GOT3 (cell line): ENCODE data around the gene BUD23.
"Not testable (repeated sequence)": the region's sequence is repeated elsewhere in the genome, so short reads cannot be mapped to it uniquely, and the experiment has no call there.

Experiments used
- DNase-seq: peaks from one replicate; lab custom pipeline; 2025; ENCODE audit warnings: mixed read lengths; lab: John Stamatoyannopoulos, UW

Gene BUD23

DNA sequence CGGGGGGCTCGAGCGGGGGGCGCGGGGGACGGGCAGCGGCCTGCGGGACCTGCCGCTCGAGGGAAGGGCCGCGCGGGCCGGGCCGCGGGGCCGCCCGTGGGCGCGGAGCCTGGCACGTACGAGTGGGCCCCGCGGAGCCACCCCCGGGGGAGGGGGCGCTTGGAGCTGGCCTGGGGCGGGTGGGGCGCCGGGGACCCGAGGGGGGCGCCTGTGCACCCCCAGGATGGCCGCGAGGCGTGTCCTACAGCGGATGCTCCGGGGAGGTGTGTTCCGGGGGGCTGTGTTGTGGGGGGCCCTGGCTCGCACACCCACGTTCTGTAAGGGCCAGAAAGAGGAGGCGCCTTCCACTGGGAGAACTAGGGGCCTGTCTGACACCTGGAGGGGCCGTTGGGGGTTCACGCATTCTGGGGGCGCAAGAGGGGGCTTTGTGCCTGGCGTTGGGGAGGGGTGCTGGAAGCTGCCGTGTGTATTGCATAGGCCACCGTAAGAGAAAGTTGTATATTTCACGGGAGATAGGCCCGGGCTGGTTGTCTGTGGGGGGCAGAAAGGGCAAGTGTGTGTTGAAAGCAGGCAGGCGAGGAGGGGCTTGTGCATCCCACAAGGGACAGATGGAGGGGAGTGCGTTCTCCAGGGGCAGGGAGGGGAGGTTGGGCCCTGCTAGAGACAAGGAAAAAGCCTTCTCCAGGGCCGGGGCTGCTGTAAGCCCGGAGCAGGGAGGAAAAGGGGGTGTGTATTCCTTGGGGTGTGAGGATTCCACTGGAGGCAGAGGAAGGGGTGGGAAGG lies 15.1 kb upstream of the BUD23 start:
- DNase-seq = no peak

DNA sequence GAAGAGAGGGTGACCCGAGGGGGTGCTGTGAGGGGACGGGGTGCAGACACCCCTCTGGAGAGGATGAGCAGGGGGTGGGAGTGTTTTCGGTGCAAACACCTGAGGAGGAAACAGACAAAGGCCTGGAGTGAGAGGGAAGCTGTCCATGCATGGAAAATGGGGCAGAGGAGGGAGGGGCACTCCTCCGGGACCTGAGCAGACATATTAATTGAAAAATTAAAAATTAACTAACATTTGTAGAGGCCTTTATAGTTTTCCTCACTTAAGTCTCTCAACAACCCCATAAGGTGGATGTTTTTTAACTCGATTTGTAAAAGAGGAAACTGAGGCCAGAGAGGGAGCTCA lies 14.5 kb upstream of the BUD23 start:
- DNase-seq = no peak

DNA sequence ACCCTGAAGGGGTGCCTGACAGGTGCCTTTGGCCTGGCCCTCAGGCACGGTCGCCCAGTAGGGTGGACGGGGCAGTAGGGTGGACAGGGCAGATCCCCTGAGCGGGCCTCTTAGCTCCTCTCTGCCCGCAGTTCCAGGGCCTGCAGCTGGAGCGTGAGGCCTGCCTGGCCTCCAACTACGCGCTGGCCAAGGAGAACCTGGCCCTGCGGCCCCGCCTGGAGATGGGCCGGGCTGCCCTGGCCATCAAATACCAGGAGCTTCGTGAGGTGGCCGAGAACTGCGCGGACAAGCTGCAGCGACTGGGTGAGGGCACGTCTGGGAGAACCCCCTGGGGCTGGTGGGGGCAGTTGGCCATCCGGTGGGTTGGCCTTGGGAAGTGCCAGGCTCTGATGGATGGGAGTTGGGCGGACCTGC lies 14.1 kb upstream of the BUD23 start:
- no peak for DNase-seq

DNA sequence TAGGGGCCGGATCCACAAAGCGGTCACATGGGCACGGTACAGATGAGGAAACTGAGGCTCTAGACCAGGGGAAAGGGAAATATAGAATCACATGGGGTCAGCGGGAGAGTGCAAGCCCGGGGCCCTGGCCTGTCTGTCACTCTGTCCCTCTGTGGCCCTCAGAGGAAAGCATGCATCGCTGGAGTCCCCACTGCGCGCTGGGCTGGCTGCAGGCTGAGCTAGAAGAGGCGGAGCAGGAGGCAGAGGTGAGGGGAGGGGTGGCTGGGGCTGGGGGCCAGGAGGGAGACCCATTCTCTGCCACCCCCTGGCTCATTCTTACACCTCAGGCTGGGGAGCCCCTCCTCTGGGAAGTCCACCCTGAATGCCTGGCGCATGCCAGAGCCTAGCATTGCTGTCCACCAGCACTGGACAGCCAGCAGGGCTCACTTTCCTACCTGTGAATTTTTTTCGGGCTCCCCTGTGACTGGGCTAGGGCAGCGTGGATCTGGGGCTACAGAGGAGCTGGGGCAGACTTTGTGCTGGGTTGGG lies 13.5 kb upstream of the BUD23 start:
- DNase-seq = no peak

DNA sequence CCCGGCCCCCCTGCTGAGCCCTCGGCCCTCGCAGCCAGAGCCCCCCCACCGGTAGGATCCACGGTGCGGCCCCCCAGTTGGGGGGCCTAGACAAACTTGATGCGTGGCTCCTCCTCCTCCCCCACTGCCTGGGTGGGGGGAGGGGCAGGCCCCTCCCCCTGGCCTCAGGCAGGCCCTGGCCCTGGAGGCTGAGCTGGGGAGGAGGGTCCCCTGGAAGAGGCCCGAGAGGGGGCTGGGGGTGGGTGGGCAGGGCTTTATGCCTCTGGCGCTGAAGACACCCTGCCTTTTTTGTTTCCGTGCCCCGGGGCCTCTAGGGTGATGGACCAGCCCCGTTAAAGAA lies 12.1 kb upstream of the BUD23 start:
- no peak for DNase-seq

DNA sequence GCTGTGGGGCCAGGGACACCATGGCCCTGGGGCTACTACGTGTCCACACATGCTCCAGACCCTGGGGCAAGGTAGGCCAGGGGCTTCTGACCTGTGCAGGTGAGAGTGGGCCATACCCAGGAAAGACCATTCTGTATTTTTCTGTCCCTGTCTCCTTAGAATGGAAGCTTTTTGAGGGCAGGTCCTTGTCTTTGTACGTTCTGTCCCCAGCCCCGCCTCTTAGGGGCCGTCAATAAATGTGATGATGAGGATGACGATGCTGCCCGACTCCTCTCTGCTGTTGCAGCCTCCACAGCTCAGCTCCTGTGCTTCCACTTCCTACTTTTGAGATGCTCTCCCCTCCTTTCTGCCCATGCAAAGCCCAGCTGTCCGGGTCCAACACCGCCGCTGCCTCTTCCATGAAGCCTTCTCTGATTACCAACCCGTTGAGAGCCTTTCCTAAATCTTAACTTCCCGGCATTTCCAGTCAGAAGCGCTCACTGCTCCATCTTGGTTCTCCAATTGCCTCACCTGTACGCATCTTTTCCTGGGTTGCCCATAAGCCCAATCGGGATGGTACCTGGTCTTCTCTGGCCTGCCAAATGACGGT lies 11.4 kb upstream of the BUD23 start:
- DNase-seq = no peak

DNA sequence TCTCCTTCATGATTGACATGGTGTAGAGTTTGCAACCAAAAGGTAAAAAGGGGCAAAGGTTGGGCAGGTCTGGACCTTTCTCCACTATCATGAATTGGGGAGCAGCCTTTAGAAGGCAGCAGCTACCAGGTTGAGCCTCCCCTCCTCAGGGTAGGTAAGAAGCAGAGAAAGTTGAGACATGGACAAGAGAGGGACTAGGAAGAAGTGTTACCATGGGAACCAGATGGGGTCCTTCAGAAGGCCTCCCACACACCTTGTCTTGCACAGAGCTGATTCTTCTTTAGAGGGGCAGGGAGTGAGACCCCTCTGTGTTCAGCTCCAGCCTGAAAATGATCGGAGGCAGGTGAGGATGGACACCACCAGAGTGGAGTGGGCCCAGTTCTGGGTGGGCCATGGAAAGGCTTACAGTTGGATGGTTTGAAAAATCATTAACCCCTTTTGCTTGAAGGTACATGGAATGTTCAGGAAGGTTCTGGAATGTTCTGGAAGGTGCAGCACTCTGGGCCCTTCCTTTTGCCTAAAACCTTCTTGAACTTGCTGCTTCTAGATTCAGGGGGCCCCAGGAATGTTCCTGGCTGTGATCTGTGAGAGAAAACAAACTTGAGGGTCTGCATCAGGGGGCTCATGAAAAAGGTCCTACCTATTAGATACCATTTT lies 8.8 kb upstream of the BUD23 start:
- no peak for DNase-seq

DNA sequence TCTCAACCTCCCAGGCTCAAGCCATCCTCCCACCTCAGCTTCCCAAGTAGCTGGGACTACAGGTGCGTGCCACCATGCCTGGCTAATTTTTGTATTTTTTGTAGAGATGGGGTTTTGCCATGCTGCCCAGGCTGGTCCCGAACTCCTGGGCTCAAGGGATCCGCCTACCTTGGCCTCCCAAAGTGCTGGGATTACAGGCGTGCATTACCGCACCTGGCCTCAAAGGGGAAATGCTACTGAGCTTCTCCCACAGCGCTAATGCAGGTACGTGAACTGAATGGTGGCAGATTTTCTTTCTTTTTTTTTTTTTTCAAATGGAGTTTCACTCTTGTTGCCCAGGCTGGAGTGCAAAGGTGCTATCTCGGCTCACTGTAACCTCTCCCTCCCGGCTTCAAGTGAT lies 7.3 kb upstream of the BUD23 start:
- not testable (repeated sequence) for DNase-seq

DNA sequence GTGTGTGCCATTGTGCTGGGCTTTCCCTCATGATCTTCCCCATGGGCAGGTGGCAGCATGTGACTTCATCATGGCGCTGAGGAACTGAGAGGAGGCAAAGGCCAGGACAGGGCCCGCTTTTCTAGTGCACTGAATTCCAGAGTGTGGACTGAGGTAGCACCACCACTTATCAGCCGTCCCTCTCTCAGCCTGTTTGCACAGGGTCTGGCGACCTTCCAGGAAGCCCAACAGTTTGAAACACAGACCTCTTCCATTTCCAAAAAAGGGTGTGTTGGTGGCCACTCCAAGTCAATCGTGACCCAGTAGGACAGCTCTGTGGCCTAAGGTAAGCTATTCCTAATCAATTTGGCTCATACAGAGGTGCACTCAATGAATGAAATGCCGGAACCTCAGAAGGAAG lies 4.5 kb upstream of the BUD23 start:
- DNase-seq = no peak

DNA sequence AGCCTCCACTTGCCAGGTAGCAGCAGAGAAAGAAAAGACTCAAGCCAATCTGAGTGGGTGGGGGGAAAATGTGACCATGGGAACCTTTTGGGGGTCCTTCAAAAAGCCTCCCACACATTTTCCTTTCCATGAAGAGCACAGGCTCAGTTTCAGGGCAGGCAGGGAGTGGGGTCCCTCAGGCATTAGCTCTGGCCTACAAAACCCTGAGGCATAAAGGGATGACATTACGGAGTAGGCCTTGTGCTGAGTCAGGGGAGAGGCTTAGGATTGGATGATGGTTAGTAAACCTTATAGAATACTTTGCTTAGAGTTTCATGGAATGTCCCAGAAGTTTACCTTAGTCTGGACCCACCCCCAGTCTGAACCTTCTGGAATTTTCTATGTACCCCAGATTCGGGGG lies 3.7 kb upstream of the BUD23 start:
- no peak for DNase-seq

DNA sequence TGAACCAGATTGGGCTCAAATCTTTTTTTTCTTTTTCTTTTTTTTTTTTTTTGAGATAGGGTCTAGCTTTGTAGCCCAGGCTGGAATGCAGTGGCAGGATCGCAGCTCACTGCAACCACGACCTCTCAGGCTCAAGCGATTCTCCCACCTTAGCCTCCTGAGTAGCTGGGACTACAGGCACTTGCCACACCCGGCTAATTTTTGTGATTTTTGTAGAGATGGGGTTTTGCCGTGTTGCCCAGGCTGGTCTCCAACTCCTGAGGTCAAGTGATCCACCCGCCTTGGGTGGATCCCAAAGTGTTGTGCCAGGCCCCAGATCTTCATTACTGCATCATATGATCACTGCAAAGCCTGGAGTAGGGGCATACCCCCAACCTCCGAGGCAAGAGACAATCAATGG lies 2.9 kb upstream of the BUD23 start:
- no peak for DNase-seq

DNA sequence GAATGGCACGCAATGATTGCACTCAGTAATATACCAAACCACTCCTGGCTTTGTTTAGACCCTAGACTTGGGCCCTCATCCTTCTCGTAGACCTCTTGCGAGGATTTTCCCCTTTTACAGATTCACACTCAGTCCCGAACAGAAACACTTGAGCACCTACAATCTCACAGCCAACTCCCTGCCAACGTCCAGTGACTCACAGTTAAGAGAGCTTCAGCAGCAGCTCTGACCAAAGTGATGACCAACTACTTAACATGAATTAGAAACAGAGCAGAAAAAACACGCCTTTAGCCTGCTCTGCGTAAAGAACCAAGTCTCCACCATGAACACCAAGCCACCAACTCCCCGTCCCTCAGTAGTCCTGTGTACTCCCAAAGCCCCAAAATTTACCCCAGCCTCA lies 2.4 kb upstream of the BUD23 start:
- DNase-seq = no peak

DNA sequence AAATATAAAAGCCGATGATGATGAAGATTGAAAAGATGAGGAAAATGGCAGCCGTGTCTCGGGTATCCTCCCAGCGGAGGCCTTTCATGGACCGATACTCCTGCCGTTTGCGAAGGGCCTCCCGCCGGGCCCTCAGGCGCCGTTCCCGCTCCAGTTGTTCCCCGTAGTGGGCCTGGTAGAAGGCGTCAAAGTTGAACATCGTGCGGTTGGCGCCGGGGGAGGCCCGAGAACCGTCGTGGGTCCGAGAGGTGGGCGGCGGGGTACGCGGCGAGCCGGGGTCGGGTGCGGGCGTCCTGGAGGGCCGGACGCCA lies 697 bp upstream of the BUD23 start:
- no peak for DNase-seq

DNA sequence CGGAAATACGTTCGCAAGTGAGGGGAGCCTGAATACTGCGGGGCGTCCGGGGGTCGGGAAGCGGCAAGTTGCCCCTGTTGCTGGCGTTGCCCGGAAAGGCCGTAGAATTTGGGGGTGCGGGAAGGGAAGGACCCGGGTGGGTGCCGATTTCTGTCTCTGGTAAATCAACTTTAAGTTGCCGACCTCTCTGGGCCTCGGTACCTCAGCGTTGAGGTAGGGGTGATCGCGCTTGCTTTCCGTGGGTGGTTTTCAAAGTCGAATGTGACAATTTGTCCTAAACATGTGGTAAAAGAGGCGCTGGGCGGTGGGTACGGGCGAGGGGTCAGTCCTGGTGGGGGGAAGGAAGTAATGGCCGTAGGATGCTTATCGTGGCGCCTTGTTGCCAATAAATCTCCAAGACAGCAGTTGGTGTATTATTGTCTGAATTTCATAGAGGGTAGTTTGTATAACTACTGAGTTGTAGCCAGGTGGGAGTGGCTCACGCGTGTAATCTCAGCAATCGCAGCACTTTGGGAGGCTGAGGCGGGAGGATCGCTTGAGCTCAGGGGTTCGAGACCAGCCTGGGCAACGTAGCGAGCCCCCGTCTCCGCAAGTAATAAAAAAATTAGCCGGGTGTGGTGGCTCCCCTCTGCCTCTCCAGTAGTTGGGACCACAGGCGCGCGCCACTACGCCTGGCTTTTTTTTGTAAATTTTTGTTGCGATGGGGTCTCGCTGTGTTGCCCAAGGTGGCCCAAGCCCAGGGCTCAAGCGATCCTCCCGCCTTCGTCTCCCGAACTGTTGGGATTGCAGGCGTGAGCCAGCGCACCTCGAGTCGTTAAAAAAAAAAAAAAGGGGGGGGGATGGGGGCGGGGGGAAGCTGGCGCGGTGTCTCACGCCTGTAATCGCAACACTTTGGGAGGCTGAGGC lies 644 bp downstream of the BUD23 start:
- no peak for DNase-seq

DNA sequence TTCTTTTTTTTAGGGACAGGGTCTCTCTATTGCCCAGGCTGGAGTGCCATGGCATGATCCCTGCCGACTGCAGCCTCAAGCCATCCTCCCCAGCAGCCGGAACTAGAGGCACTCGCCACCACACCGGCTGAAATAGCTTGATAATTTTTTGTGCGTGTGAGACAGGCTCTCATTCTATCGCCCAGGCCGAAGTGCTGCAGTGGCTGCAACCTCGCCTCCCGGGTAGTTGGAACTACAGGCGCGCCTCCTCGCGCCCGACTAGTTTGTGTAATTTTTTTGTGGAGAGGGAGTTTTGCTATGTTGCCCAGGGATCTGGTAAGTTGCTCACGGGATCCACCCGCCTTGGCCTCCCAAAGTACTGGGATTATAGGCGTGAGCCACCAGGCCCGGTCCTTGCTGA lies 1.9 kb downstream of the BUD23 start:
- DNase-seq = no peak

DNA sequence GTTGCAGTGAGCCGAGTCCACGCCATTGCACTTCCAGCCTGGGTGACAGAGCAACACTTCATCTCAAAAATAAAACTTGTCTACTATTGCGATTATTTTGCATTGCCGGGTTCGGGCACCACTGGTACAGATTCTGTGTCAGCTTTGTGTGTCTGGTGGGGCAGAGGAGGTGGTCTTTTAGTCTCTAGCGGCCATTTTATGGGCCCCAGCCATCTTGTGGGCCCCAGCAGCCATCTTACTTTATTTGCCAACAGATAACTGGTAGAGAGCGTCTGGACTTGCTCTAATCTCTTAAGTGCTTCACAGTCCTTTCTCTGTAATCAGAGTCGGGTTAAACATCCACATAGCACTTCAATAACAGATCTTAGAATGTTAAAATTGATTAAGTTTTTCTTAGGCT lies 4.9 kb downstream of the BUD23 start:
- DNase-seq = no peak

DNA sequence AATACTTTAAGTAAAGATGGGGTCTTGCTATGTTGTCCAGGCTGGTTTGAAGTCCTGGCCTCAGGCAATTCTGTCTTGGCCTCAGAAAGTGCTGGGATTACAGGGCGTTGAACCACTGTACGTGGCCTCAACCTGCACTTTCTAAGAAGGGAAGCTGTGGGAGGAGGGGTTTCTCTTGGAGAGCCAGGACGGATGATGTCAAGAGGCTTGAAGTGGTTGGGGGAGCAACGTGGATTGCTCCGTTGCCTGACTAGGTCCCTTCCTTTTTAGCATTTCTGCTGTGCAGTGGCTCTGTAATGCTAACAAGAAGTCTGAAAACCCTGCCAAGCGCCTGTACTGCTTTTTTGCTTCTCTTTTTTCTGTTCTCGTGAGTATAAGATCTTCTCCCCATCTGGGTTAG lies 7.2 kb downstream of the BUD23 start:
- DNase-seq = no peak

DNA sequence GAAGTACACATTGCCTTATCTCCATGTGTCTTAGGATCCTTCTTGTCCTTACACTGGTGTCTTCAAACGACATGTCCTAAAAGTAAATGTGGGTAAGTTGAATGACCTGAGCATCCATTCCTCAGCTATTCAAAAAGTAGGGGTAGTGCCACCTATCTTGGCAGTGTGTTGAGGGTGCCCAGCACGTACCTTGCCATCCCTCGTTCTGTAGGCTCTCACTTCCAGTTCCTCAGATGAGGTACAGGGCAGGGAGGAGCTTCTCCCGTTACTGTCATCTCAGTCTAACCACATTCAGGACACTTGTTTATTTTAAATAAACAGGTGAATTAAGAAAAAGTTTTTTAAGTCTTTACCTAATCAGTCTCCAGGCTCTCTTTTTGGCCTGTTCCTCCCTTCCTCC lies 13.0 kb downstream of the BUD23 start:
- no peak for DNase-seq

DNA sequence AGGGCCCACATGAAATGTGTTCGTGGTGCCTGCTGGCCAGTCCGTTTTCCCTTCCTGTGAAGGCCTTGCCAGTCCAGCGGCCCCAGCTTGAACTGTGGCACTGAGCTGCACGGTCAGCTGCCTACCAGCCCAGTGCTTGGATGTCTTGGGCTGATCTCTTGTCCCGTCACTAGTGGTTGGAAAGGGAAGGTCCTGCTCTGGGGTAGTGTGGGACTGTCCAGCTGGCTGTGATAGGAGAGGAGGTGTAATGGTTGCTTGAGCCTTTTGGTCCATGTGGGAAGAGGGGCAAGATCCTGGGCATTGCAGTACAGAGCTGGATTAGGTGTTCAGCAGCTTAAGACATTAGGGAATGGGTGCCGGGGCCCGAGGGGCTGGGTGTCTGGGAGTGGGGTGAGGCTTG lies 15.0 kb downstream of the BUD23 start:
- DNase-seq = no peak

DNA sequence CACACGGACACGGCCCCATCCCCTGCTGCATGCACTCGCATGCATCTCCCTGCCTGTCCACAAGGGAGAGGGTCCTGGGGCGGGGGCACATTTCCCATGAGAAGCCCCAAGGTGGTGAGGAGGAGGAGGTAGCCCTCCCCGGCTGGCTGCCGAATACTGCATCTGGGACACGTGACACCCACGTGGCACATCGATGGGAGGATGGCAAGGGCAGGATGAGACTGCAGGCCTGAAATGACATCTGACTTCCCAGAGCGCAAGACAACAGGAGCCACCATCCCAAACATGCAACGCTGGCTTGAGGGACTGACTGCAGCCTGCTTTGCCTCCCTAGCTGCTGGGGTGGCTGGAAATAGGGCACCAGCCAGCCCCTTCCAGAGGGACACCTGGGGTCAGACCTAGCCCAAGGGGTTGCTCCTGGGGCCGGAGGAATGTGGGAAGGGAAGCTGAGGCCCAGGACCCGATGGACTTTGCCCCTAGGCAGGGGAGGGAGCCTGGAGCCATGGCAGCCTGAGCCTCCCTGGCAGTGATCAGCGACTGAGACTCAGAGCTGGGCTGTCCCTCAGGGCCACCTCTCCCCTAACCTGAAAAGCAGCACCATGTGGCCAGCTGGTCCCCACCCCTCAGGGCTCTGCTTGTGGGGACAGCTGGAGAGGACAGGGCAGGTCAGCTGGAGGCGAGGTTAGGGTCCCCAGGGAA lies 16.1 kb downstream of the BUD23 start:
- no peak for DNase-seq

DNA sequence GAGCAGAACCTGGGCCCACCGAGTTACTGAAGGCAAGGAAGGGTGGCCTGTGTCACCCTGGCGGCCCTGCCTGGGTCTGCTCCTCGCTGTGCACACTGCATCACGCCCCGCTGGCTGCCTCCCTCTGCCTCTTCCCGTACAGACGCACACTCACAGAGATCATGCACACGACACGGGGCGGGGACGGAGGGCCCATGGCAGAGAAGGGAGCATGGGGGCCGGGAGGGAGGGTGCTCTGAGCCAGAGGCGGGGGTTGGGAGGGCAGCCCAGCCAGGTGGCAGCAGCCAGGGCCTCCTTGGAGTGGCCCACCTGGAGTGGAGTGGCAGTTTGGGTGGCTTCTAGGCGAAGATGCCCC lies 16.6 kb downstream of the BUD23 start:
- no peak for DNase-seq

DNA sequence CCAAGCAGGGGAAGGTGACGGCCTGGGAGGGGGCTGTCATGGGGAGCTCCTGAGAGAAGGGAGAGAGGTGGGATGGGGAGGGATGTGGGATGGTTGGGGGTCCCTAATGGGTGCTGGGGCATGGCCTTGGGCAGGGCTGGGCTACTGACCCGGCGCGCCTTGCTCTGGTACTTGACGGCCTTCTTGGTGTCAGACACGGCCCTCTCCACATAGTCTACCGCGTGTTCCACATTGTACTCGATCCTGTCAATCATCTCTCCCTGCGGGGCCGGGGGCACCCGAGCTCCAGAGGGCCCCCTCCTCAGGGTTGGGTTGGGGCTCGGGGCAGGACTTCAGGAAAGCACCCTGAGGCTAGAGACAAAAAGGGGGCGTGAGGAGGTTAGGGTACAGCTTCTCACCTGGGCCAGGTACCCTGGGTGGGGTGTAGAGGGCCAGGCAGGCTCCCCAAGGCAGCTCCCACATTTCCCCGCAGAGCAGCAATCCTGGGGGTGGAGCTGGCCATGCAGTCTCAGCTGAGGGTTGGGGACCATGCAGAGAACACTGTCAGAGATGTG lies 17.3 kb downstream of the BUD23 start:
- no peak for DNase-seq
